ENCODE data around the gene CNOT10.

DNA sequence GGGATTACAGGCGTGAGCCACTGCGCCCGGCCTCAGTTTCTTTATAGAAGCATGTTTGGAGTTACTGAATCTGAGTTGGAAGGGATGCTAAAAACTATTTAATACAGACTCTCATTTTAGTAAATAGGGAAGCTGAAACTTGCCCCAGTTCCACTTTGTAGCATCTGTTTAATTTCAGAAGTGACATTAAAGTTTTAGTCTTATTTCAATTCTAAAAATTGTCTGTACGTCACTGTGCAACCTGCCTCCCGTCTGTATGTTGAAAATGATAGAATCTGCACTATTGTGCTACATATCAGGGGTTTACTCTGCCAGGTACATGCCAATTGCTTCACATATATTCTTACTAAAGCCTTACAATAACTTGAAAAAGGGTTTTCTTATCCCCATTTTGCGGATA is 15.3 kb downstream of the CNOT10 start:
- TF ChIP-seq, protein P1, sequence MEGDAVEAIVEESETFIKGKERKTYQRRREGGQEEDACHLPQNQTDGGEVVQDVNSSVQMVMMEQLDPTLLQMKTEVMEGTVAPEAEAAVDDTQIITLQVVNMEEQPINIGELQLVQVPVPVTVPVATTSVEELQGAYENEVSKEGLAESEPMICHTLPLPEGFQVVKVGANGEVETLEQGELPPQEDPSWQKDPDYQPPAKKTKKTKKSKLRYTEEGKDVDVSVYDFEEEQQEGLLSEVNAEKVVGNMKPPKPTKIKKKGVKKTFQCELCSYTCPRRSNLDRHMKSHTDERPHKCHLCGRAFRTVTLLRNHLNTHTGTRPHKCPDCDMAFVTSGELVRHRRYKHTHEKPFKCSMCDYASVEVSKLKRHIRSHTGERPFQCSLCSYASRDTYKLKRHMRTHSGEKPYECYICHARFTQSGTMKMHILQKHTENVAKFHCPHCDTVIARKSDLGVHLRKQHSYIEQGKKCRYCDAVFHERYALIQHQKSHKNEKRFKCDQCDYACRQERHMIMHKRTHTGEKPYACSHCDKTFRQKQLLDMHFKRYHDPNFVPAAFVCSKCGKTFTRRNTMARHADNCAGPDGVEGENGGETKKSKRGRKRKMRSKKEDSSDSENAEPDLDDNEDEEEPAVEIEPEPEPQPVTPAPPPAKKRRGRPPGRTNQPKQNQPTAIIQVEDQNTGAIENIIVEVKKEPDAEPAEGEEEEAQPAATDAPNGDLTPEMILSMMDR (IDR thresholded peaks at IDR 0.05), result no peak
- no peak for TF ChIP-seq ZFX (IDR thresholded peaks at IDR 0.05; ENCODE audit: borderline replicate concordance)

All from 22Rv1 (cell line).